K562 (cell line): ENCODE results near the gene MAP4. TPM values are rescaled to one million over a fixed set of nuclear protein-coding genes. Genes with fewer than 3 reads are reported as not detected.

Experiments
- ATAC-seq: fragments of 200-7000 bp; cut with Tn5 transposase; 3 replicates; pipeline ENCODE4 v1.9.1; 2020; ENCODE audit warnings: moderate library complexity
- BruUV-seq: library from RNA; stranded (reverse); fragments of 400-500 nt; replicated peaks from 2 replicates; lab custom pipeline; 2021; lab: Mats Ljungman, UMichigan
- CTCF ChIA-PET: fragments of 300-600 bp; formaldehyde crosslinking; extraction: SDS; loops from one replicate; lab custom pipeline; 2021; ENCODE audit warnings: low intra/inter-chr PET ratio; lab: Yijun Ruan, JAX
- POLR2A ChIA-PET: fragments of 300-600, 350-650 bp; sonication (Branson Sonifier 250); formaldehyde crosslinking; extraction: SDS; loops from one replicate; lab custom pipeline; 2021; ENCODE audit warnings: antibody characterized with exemption, inconsistent platforms; lab: Yijun Ruan, JAX
- DNase-seq, 4 experiments: peaks; one replicate each; pipeline versions ENCODE4 v3.0.0 to v3.0.0-alpha.2; 2011 to 2018; ENCODE audit warnings: low spot score in 3 of 4, mixed read lengths in 3 of 4; ENCODE audit errors: extremely low read depth in 1 of 4
- FAIRE-seq: peaks from 2 replicates; lab custom pipeline; 2011; peaks lifted over from hg19 to GRCh38; lab: Jason Lieb, UNC
- H2AFZ ChIP-seq: 2 replicates; pipeline ENCODE4 v1.6.0; 2011; ENCODE audit warnings: low read depth, low read length, control low read depth, inconsistent platforms
- H3K27ac ChIP-seq: fragments of 200-600 bp; 3 replicates; pipeline ENCODE4 v1.8.0; 2011; ENCODE audit warnings: low read depth, mild to moderate bottlenecking, control low read depth, inconsistent platforms, low read length, moderate library complexity, mixed read lengths; ENCODE audit errors: extremely low read depth
- H3K27me3 ChIP-seq, 2 experiments: fragments of 300-600 bp in 1 of 2; 2 replicates in 1 of 2; 3 replicates in 1 of 2; pipeline versions ENCODE4 v1.6.0 to v1.8.0; 2011; ENCODE audit warnings: inconsistent platforms in 2 of 2, low read length in 2 of 2, mild to moderate bottlenecking in 1 of 2, mixed read lengths in 1 of 2, moderate library complexity in 1 of 2; ENCODE audit not compliant: control insufficient read depth in 2 of 2, insufficient read depth in 2 of 2
- H3K36me3 ChIP-seq: fragments of 300-600 bp; 3 replicates; pipeline ENCODE4 v1.8.0; 2011; ENCODE audit warnings: mild to moderate bottlenecking, low read length, inconsistent platforms; ENCODE audit not compliant: control insufficient read depth, insufficient read depth
- H3K4me1 ChIP-seq, 2 experiments: fragments of 200-600 bp in 1 of 2; replicated peaks in 1 of 2; 2 replicates in 1 of 2; 3 replicates in 1 of 2; pipeline versions ENCODE4 v1.5.1 to v1.8.0; 2011; ENCODE audit warnings: inconsistent platforms in 2 of 2, low read length in 2 of 2, mild to moderate bottlenecking in 1 of 2, mixed read lengths in 1 of 2, moderate library complexity in 1 of 2; ENCODE audit not compliant: control insufficient read depth in 2 of 2, insufficient read depth in 2 of 2
- H3K4me2 ChIP-seq: 2 replicates; pipeline ENCODE4 v1.6.1; 2011; ENCODE audit warnings: low read length, control low read depth, inconsistent platforms, mixed read lengths; ENCODE audit not compliant: insufficient read depth
- H3K4me3 ChIP-seq: fragments of 200-600 bp; sonication (generic), shearing (Covaris generic); 2 replicates; pipeline ENCODE4 v1.5.1; 2016; ENCODE audit warnings: control low read depth, inconsistent platforms
- H3K79me2 ChIP-seq: fragments of 200-600 bp; 3 replicates; pipeline ENCODE4 v1.8.0; 2011; ENCODE audit warnings: low read length, inconsistent platforms; ENCODE audit not compliant: control insufficient read depth, insufficient read depth
- H3K9ac ChIP-seq, 2 experiments: 2 replicates each; pipeline versions ENCODE4 v1.6.0 to v1.6.1; 2011; ENCODE audit warnings: low read depth in 2 of 2, low read length in 2 of 2, control low read depth in 1 of 2, inconsistent platforms in 1 of 2, mild to moderate bottlenecking in 1 of 2, mixed read lengths in 1 of 2; ENCODE audit not compliant: insufficient read depth in 1 of 2
- H3K9me1 ChIP-seq: one replicate; pipeline ENCODE4 v1.6.0; 2011; ENCODE audit warnings: inconsistent platforms, mild to moderate bottlenecking, low read length, moderate library complexity; ENCODE audit not compliant: control insufficient read depth, insufficient read depth
- H3K9me3 ChIP-seq: replicated peaks from 2 replicates; pipeline ENCODE4 v1.5.1; 2011; ENCODE audit warnings: low read depth, low read length, inconsistent platforms; ENCODE audit not compliant: control insufficient read depth, insufficient read depth
- H4K20me1 ChIP-seq: replicated peaks from 2 replicates; pipeline ENCODE4 v1.6.1; 2011; ENCODE audit warnings: low read length, inconsistent platforms, mixed read lengths; ENCODE audit not compliant: control insufficient read depth, insufficient read depth
- CBX3 ChIP-seq, 2 experiments: IDR thresholded peaks; 1 replicate in 1 of 2; 2 replicates in 1 of 2; pipeline ENCODE4 v1.6.1; 2012; ENCODE audit warnings: inconsistent platforms in 2 of 2, low read length in 2 of 2, borderline replicate concordance in 1 of 2, control low read depth in 1 of 2
- HDAC2 ChIP-seq: fragments of 450-650 bp; IDR thresholded peaks from 2 replicates; pipeline ENCODE4 v1.6.1; 2016; ENCODE audit warnings: mild to moderate bottlenecking
- TRIM28 ChIP-seq: fragments of 450-650 bp; IDR thresholded peaks from 2 replicates; pipeline ENCODE4 v1.6.1; 2017
- ZFP36 ChIP-seq: fragments of 150-350 bp; IDR thresholded peaks from 2 replicates; pipeline ENCODE4 v1.6.1; 2018; ENCODE audit warnings: low read length, low read depth; ENCODE audit not compliant: partially characterized antibody
- WGBS: fragments of 100-300 bp; shearing (Covaris generic); methylation state at CpG from one replicate; pipeline ENCODE4 v1.1.6; 2016; ENCODE audit warnings: low coverage, mixed read lengths; ENCODE audit not compliant: insufficient coverage; ENCODE audit errors: missing lambda C conversion rate; 5-methylcytosine and 5-hydroxymethylcytosine counted together
- in situ Hi-C: fragments of 300-500 bp; cut with MboI; formaldehyde crosslinking; loops from 4 replicates; pipeline ENCODE4 v1.15.0; 2018; ENCODE audit warnings: inconsistent platforms, mixed read lengths
- intact Hi-C: fragments of 100-400 bp; cut with micrococcal nuclease; formaldehyde crosslinking; loops from 2 replicates; pipeline ENCODE4 v1.14.2; 2022
- polyA plus RNA-seq, 8 experiments: library from polyadenylated mRNA; depleted of rRNA in 4 of 8; stranded (reverse) in 5 of 8; unstranded in 3 of 8; fragments of >200 nt; fragmentation: Nextera tagmentation in 2 of 8; fragmentation: Illumina TruSeq in 1 of 8; extraction: Ambion mirVana in 2 of 8; extraction: Trizol in 1 of 8; gene quantifications; 2 replicates each; pipeline versions ENCODE4 v1.2.1 to v1.2.3, GENCODE V29; 2011 to 2014; ENCODE audit warnings: inconsistent platforms in 1 of 8, missing spikeins in 1 of 8
- total RNA-seq, 7 experiments: library from RNA; depleted of rRNA in 6 of 7; stranded (reverse); fragments of >200 nt in 6 of 7; fragmentation: Illumina TruSeq in 2 of 7; extraction: Trizol in 2 of 7; gene quantifications; 2 replicates each; pipeline versions ENCODE4 v1.2.1 to v1.2.3, GENCODE V29; 2011 to 2021; ENCODE audit warnings: low replicate concordance in 1 of 7
- TF ChIP-seq, protein P1 (sequence below), 2 experiments: fragments of 450-650 bp in 1 of 2; sonication (generic) in 1 of 2; formaldehyde crosslinking; conservative IDR thresholded peaks; 2 replicates each; pipeline versions ENCODE4 v1.4.0 to v1.8.1; 2020 to 2022; ENCODE audit warnings: mild to moderate bottlenecking in 1 of 2, missing genetic modification reagents in 1 of 2

MAP4 gene
- total and polyA plus RNA-seq, 9 of the 15 experiments (the other 6 are each of a cell fraction or from before 2014, with no cell fraction given): 13.3 to 141 (median 36.8) TPM

DNA sequence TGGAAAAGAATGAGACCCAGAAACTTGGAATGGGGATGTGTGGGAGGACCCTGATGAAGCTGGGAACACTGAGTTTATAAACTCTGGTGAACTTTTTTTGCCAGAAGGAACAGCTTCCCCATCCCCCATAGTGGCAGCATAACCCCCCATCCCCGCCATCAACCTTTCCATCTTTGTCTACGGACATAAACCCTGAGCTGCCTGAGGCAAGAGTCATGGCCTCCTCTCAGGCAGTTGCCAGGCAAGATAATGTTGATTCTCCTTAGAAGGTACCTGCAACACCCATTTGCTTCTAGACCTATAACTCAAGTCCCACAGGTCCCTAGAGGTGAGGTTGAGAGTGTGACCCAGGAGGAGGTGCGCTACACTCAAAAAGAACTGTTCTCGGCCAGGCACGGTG lies 11.5 kb downstream of the MAP4 start:
- Histone ChIP-seq H3K27ac (no peak overlapping the region), H3K4me3 (no peak overlapping the region), H3K9me3 (peaks cover 4% of the 10 kb centered on the region; the same call in 1 of the 2 replicates), H4K20me1 (no peaks in the 10 kb centered on the region), H3K4me2 (no peak overlapping the region), H3K9ac (no peak overlapping the region), H3K4me1 (peaks cover 0 to 6% of the 10 kb centered on the region in 2 experiments; a peak in 1 of 5 replicates), H3K27me3 (no peaks in the 10 kb centered on the region), H3K9me1 (no peaks in the 10 kb centered on the region), H3K36me3 (peaks cover 12% of the 10 kb centered on the region; the same call in 1 of the 3 replicates), H2AFZ (no peak overlapping the region), H3K79me2 (peaks cover 18% of the 10 kb centered on the region; the same call in 1 of the 3 replicates)
- FAIRE-seq: no peak
- ChIA-PET CTCF (interaction anchor here (0.6 kb wide), 1 partner anchor 124 kb away, joined by 3 read pairs; no protein-coding TSS in a partner anchor), POLR2A (interaction anchor here (1.3 kb wide), 1 partner anchor 9 kb away, joined by 4 read pairs; no protein-coding TSS in a partner anchor)
- 89% methylated on average over 5 of the region's 5 CpGs for WGBS
- no peak for DNase-seq
- in situ Hi-C loops: no loop called here
- peak in 1 of 2 experiments; percentile 83; a peak in 1 of 3 replicates for TF ChIP-seq CBX3 (IDR thresholded peaks at IDR 0.05; ENCODE audit: borderline replicate concordance in 1 of 2, low read length in 2 of 2)
- TF ChIP-seq HDAC2: no peak
- peak; percentile 40; the same call in 1 of the 2 replicates for TF ChIP-seq TRIM28
- TF ChIP-seq ZFP36: peak; percentile 90
- TF ChIP-seq, protein P1, sequence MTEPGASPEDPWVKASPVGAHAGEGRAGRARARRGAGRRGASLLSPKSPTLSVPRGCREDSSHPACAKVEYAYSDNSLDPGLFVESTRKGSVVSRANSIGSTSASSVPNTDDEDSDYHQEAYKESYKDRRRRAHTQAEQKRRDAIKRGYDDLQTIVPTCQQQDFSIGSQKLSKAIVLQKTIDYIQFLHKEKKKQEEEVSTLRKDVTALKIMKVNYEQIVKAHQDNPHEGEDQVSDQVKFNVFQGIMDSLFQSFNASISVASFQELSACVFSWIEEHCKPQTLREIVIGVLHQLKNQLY (CRISPR knock-in tag; conservative IDR thresholded peaks at IDR 0.05): no peak
- intact Hi-C loops: no loop called here
- no peak for ATAC-seq
- no TSS peak for BruUV-seq
